Fibroblast of skin of left biceps (primary cell): Measurements from ENCODE around the gene TRIM33.

Experiments
- DNase-seq, 2 experiments: peaks; one replicate each; pipeline ENCODE4 v3.0.0-alpha.2; 2013; ENCODE audit warnings: low read depth in 2 of 2

TRIM33 gene

GRCh38 chr1:114350731-114351445, 160.1 kb downstream of the TRIM33 start:
- no peak for DNase-seq

GRCh38 chr1:114349891-114350605, 161.0 kb downstream of the TRIM33 start:
- no peak for DNase-seq

- no peak for DNase-seq
Observed at GRCh38 chr1:114347431-114348209, 163.4 kb downstream of the TRIM33 start.

- peak; percentile 74 to 76 for DNase-seq
Observed at GRCh38 chr1:114346480-114347029, 164.4 kb downstream of the TRIM33 start.

- no peak for DNase-seq
Observed at GRCh38 chr1:114345930-114346479, 165.0 kb downstream of the TRIM33 start.

- no peak for DNase-seq
Observed at GRCh38 chr1:114344656-114345055, 166.3 kb downstream of the TRIM33 start.
